Immature natural killer cell (primary cell): ENCODE results near the gene CABP4. TPM values are rescaled to one million over a fixed set of nuclear protein-coding genes. Genes with fewer than 3 reads are reported as not detected.

Experiments used
- DNase-seq, 3 donors: peaks; one replicate each; pipeline ENCODE4 v3.0.0; 2022; ENCODE audit warnings: mixed read lengths in 1 of 3
- H3K27ac Mint-ChIP-seq, 6 donors: one replicate each; pipeline ENCODE4 v1.8.0; 2020; ENCODE audit warnings: mixed read lengths in 6 of 6, mild to moderate bottlenecking in 5 of 6, inconsistent platforms in 4 of 6, moderate library complexity in 3 of 6
- H3K27me3 Mint-ChIP-seq, 3 donors: one replicate each; pipeline ENCODE4 v1.8.0; 2020 to 2021; ENCODE audit warnings: low read depth in 3 of 3, mild to moderate bottlenecking in 3 of 3, mixed read lengths in 3 of 3, moderate library complexity in 3 of 3, inconsistent platforms in 1 of 3
- H3K36me3 Mint-ChIP-seq, 3 donors: one replicate each; pipeline ENCODE4 v1.8.0; 2020; ENCODE audit warnings: mixed read lengths in 3 of 3, inconsistent platforms in 2 of 3, mild to moderate bottlenecking in 2 of 3
- H3K4me1 Mint-ChIP-seq, 2 donors: one replicate each; pipeline ENCODE4 v1.8.0; 2020; ENCODE audit warnings: inconsistent platforms in 2 of 2, mild to moderate bottlenecking in 2 of 2, mixed read lengths in 2 of 2, moderate library complexity in 1 of 2
- H3K4me3 Mint-ChIP-seq, 5 donors: one replicate each; pipeline ENCODE4 v1.8.0; 2020; ENCODE audit warnings: mild to moderate bottlenecking in 5 of 5, mixed read lengths in 5 of 5, inconsistent platforms in 3 of 5, moderate library complexity in 3 of 5
- H3K9me3 Mint-ChIP-seq, 6 donors: one replicate each; pipeline ENCODE4 v1.8.0; 2020; ENCODE audit warnings: mild to moderate bottlenecking in 6 of 6, mixed read lengths in 6 of 6, inconsistent platforms in 4 of 6, moderate library complexity in 3 of 6
- polyA plus RNA-seq, 3 donors: library from polyadenylated mRNA; unstranded; fragments of 300-500 nt; fragmentation: Illumina TruSeq; gene quantifications; one replicate each; pipeline ENCODE4 v1.2.3, GENCODE V29; 2021

CABP4 gene
- polyA plus RNA-seq, 3 donors from 2014 or later, result 1.6 TPM; not detected in 2

GRCh38 chr11:67500484-67500821, 45.3 kb downstream of the CABP4 start:
- Mint-ChIP-seq H3K27me3 (peaks cover 0 to 13% (median 5%) of the 10 kb centered on the region in 3 donors), H3K4me1 (peaks cover 18 to 23% of the 10 kb centered on the region in 2 donors), H3K4me3 (no peak overlapping the region), H3K9me3 (no peaks in the 10 kb centered on the region), H3K36me3 (peaks cover 5 to 10% (median 9%) of the 10 kb centered on the region in 3 donors), H3K27ac (peak overlapping the region in 2 of 6 donors; percentile 8 to 11)
- DNase-seq, result no peak

GRCh38 chr11:67500831-67501715, 45.9 kb downstream of the CABP4 start:
- no peak for DNase-seq
- H3K4me1 Mint-ChIP-seq, result peaks cover 24 to 29% of the 10 kb centered on the region in 2 donors
- H3K27ac Mint-ChIP-seq, result peak overlapping the region in 2 of 6 donors; percentile 8 to 11
- no peaks in the 10 kb centered on the region for H3K9me3 Mint-ChIP-seq
- H3K36me3 Mint-ChIP-seq, result peaks cover 5 to 10% (median 9%) of the 10 kb centered on the region in 3 donors
- H3K4me3 Mint-ChIP-seq, result no peak overlapping the region
- peaks cover 0 to 17% (median 8%) of the 10 kb centered on the region in 3 donors for H3K27me3 Mint-ChIP-seq

- Mint-ChIP-seq H3K4me3 (no peak overlapping the region), H3K9me3 (no peaks in the 10 kb centered on the region), H3K27me3 (peaks cover 0 to 18% (median 8%) of the 10 kb centered on the region in 3 donors), H3K36me3 (peaks cover 5 to 10% (median 9%) of the 10 kb centered on the region in 3 donors), H3K27ac (no peak overlapping the region), H3K4me1 (peaks cover 32 to 37% of the 10 kb centered on the region in 2 donors)
- DNase-seq, result no peak
Measured at GRCh38 chr11:67501854-67502253, 46.7 kb downstream of the CABP4 start.

GRCh38 chr11:67502328-67502979, 47.3 kb downstream of the CABP4 start:
- H3K27me3 Mint-ChIP-seq, result peaks cover 0 to 18% (median 11%) of the 10 kb centered on the region in 3 donors
- peaks cover 5 to 10% (median 9%) of the 10 kb centered on the region in 3 donors for H3K36me3 Mint-ChIP-seq
- H3K27ac Mint-ChIP-seq, result peak overlapping the region in 4 of 6 donors; percentile 32 to 90 (median 71)
- no peak for DNase-seq
- H3K4me1 Mint-ChIP-seq, result peaks cover 38 to 43% of the 10 kb centered on the region in 2 donors
- peak overlapping the region; percentile 69 to 87 (median 78) for H3K4me3 Mint-ChIP-seq
- H3K9me3 Mint-ChIP-seq, result no peaks in the 10 kb centered on the region

GRCh38 chr11:67503119-67504004, 48.2 kb downstream of the CABP4 start:
- DNase-seq, result no peak
- H3K27me3 Mint-ChIP-seq, result peaks cover 0 to 25% (median 15%) of the 10 kb centered on the region in 3 donors
- peaks cover 5 to 10% (median 9%) of the 10 kb centered on the region in 3 donors for H3K36me3 Mint-ChIP-seq
- H3K4me1 Mint-ChIP-seq, result peaks cover 43 to 46% of the 10 kb centered on the region in 2 donors
- peak overlapping the region in 4 of 6 donors; percentile 48 to 90 (median 71) for H3K27ac Mint-ChIP-seq
- H3K9me3 Mint-ChIP-seq, result no peaks in the 10 kb centered on the region
- H3K4me3 Mint-ChIP-seq, result peak overlapping the region; percentile 69 to 87 (median 78)

- no peaks in the 10 kb centered on the region for H3K9me3 Mint-ChIP-seq
- peaks cover 51 to 53% of the 10 kb centered on the region in 2 donors for H3K4me1 Mint-ChIP-seq
- H3K27ac Mint-ChIP-seq, result peak overlapping the region; percentile 89 to 98 (median 92)
- peak overlapping the region; percentile 89 to 92 (median 92) for H3K4me3 Mint-ChIP-seq
- peaks cover 5 to 10% (median 9%) of the 10 kb centered on the region in 3 donors for H3K36me3 Mint-ChIP-seq
- DNase-seq, result peak; percentile 58 to 63 (median 61)
- H3K27me3 Mint-ChIP-seq, result peaks cover 8 to 29% (median 23%) of the 10 kb centered on the region in 3 donors
Measured at GRCh38 chr11:67504005-67504949, 49.1 kb downstream of the CABP4 start.

GRCh38 chr11:67504950-67505581, 49.9 kb downstream of the CABP4 start, which contains the start of gene PITPNM1:
PITPNM1 (minus strand) TSS chr11:67505363; CDS start chr11:67504180, 1,183 bp downstream.
- peak within 1 kb of the TSS; percentile 90 to 93 (median 92) for H3K4me3 Mint-ChIP-seq
- H3K4me1 Mint-ChIP-seq, result peaks cover 52% of the 10 kb centered on the region in 2 donors
- peak within 1 kb of the TSS; percentile 96 to 99 (median 98) for H3K27ac Mint-ChIP-seq
- peak; percentile 76 to 80 (median 78) for DNase-seq
- H3K9me3 Mint-ChIP-seq, result no peaks in the 10 kb centered on the region
- peaks cover 5 to 10% (median 9%) of the 10 kb centered on the region in 3 donors for H3K36me3 Mint-ChIP-seq
- peaks cover 10 to 31% (median 23%) of the 10 kb centered on the region in 3 donors for H3K27me3 Mint-ChIP-seq

- H3K9me3 Mint-ChIP-seq, result no peaks in the 10 kb centered on the region
- peaks cover 5 to 9% (median 7%) of the 10 kb centered on the region in 3 donors for H3K36me3 Mint-ChIP-seq
- H3K4me1 Mint-ChIP-seq, result peaks cover 48 to 49% of the 10 kb centered on the region in 2 donors
- H3K27me3 Mint-ChIP-seq, result peaks cover 10 to 30% (median 23%) of the 10 kb centered on the region in 3 donors
- peak overlapping the region; percentile 86 to 93 (median 90) for H3K4me3 Mint-ChIP-seq
- peak; percentile 82 to 87 (median 84) for DNase-seq
- peak overlapping the region; percentile 96 to 99 (median 98) for H3K27ac Mint-ChIP-seq
Measured at GRCh38 chr11:67505605-67506396, 50.6 kb downstream of the CABP4 start.

GRCh38 chr11:67506426-67507051, 51.4 kb downstream of the CABP4 start:
- H3K36me3 Mint-ChIP-seq, result peaks cover 0 to 5% (median 0%) of the 10 kb centered on the region in 3 donors
- peaks cover 10 to 29% (median 23%) of the 10 kb centered on the region in 3 donors for H3K27me3 Mint-ChIP-seq
- peak overlapping the region; percentile 89 to 93 (median 90) for H3K4me3 Mint-ChIP-seq
- H3K9me3 Mint-ChIP-seq, result no peaks in the 10 kb centered on the region
- peaks cover 43% of the 10 kb centered on the region in 2 donors for H3K4me1 Mint-ChIP-seq
- H3K27ac Mint-ChIP-seq, result peak overlapping the region; percentile 96 to 99 (median 98)
- DNase-seq, result peak in 1 of 3 donors; percentile 20

- Mint-ChIP-seq H3K27ac (peak overlapping the region; percentile 96 to 98 (median 98)), H3K9me3 (no peaks in the 10 kb centered on the region), H3K36me3 (peaks cover 0 to 5% (median 0%) of the 10 kb centered on the region in 3 donors), H3K4me3 (peak overlapping the region; percentile 85 to 92 (median 90)), H3K4me1 (peaks cover 43% of the 10 kb centered on the region in 2 donors), H3K27me3 (peaks cover 10 to 30% (median 23%) of the 10 kb centered on the region in 3 donors)
- DNase-seq, result no peak
Measured at GRCh38 chr11:67507242-67507863, 52.2 kb downstream of the CABP4 start.
